NCI-H146 treated with DMSO at 0.1 percent for 48 hours (cell line): ENCODE data around the gene DTNBP1.

Source experiments
- DNase-seq: peaks from one replicate; lab custom pipeline; 2025; ENCODE audit not compliant: unreplicated experiment; lab: John Stamatoyannopoulos, UW

DTNBP1 gene

GRCh38 chr6:15594512-15595259 is 68.1 kb downstream of the DTNBP1 start:
- no peak for DNase-seq

GRCh38 chr6:15593798-15594197 is 69.0 kb downstream of the DTNBP1 start:
- no peak for DNase-seq

- DNase-seq = no peak
Observed at GRCh38 chr6:15592610-15593009, 70.2 kb downstream of the DTNBP1 start.

- DNase-seq = no peak
Observed at GRCh38 chr6:15588971-15589634, 73.7 kb downstream of the DTNBP1 start.

- DNase-seq = no peak
Observed at GRCh38 chr6:15586503-15586902, 76.3 kb downstream of the DTNBP1 start.

- DNase-seq = no peak
Observed at GRCh38 chr6:15585760-15586214, 77.0 kb downstream of the DTNBP1 start.

GRCh38 chr6:15582499-15582898 is 80.3 kb downstream of the DTNBP1 start:
- DNase-seq = no peak

GRCh38 chr6:15581751-15582150 is 81.1 kb downstream of the DTNBP1 start:
- no peak for DNase-seq

GRCh38 chr6:15580326-15580725 is 82.5 kb downstream of the DTNBP1 start:
- DNase-seq = no peak

GRCh38 chr6:15578716-15579391 is 84.0 kb downstream of the DTNBP1 start:
- no peak for DNase-seq

GRCh38 chr6:15577550-15578171 is 85.2 kb downstream of the DTNBP1 start:
- no peak for DNase-seq

GRCh38 chr6:15577106-15577505 is 85.7 kb downstream of the DTNBP1 start:
- DNase-seq = no peak

- DNase-seq = no peak
Observed at GRCh38 chr6:15575357-15576033, 87.3 kb downstream of the DTNBP1 start.

- no peak for DNase-seq
Observed at GRCh38 chr6:15574486-15574885, 88.3 kb downstream of the DTNBP1 start.

- DNase-seq = no peak
Observed at GRCh38 chr6:15574023-15574422, 88.8 kb downstream of the DTNBP1 start.

- DNase-seq = no peak
Observed at GRCh38 chr6:15573384-15573783, 89.4 kb downstream of the DTNBP1 start.

GRCh38 chr6:15572296-15573016 is 90.4 kb downstream of the DTNBP1 start:
- DNase-seq = no peak

GRCh38 chr6:15570171-15570570 is 92.7 kb downstream of the DTNBP1 start:
- DNase-seq = no peak

GRCh38 chr6:15569035-15569995 is 93.5 kb downstream of the DTNBP1 start:
- no peak for DNase-seq
